ENCODE measurements around the gene TSC2.

GRCh38 chr16:2060346-2060745 lies 12.6 kb downstream of the TSC2 start:
- TF ChIP-seq EZH2 (IDR thresholded peaks at IDR 0.05; ENCODE audit: insufficient read depth, poor library complexity, severe bottlenecking), result no peak
- TF ChIP-seq EZH2phosphoT487 (IDR thresholded peaks at IDR 0.05; ENCODE audit: insufficient read depth, low read depth), result no peak
